Gastroesophageal sphincter (tissue), 4 donors: Measurements from ENCODE around the gene C10orf90. TPM values are rescaled to one million over a fixed set of nuclear protein-coding genes. Genes with fewer than 3 reads are reported as not detected.

Experiments
- ATAC-seq: fragments of 150-250 bp; one replicate; pipeline ENCODE4 v1.9.1; 2016; ENCODE audit warnings: mild to moderate bottlenecking, moderate library complexity
- H3K27ac ChIP-seq, 4 donors: fragments of 200-600 bp; sonication (generic) in 3 of 4; 1 replicate in 3 of 4; 2 replicates in 1 of 4; pipeline ENCODE4 v1.5.1; 2016 to 2019
- H3K27me3 ChIP-seq: fragments of 200-600 bp; sonication (generic); one replicate; pipeline ENCODE4 v1.5.1; 2019
- H3K36me3 ChIP-seq, 2 donors: fragments of 200-600 bp; sonication (generic); one replicate each; pipeline ENCODE4 v1.5.1; 2019; ENCODE audit warnings: control low read depth in 1 of 2
- H3K4me1 ChIP-seq, 3 donors: fragments of 200-600 bp; sonication (generic); 1 replicate in 2 of 3; 2 replicates in 1 of 3; pipeline ENCODE4 v1.5.1; 2016 to 2019; ENCODE audit warnings: control low read depth in 2 of 3
- H3K4me3 ChIP-seq, 2 donors: fragments of 200-600 bp; sonication (generic); one replicate each; pipeline ENCODE4 v1.5.1; 2019; ENCODE audit warnings: mild to moderate bottlenecking in 1 of 2, moderate library complexity in 1 of 2
- H3K9me3 ChIP-seq, 3 donors: fragments of 200-600 bp; sonication (generic); one replicate each; pipeline ENCODE4 v1.5.1; 2017 to 2019; ENCODE audit warnings: control low read depth in 2 of 3
- EP300 ChIP-seq: sonication (generic); formaldehyde crosslinking; IDR thresholded peaks from one replicate; pipeline ENCODE4 v1.6.1; 2017; ENCODE audit warnings: antibody characterized with exemption, mild to moderate bottlenecking
- POLR2A ChIP-seq, 2 donors: fragments of 450-650 bp; IDR thresholded peaks; one replicate each; pipeline ENCODE4 v1.6.1; 2017; ENCODE audit warnings: antibody characterized with exemption in 2 of 2, mild to moderate bottlenecking in 2 of 2, moderate library complexity in 1 of 2
- POLR2AphosphoS5 ChIP-seq: sonication (generic); formaldehyde crosslinking; IDR thresholded peaks from one replicate; pipeline ENCODE4 v1.6.1; 2017; ENCODE audit warnings: antibody characterized with exemption
- WGBS, 2 donors: methylation state at CpG; one replicate each; pipeline ENCODE4 v1.1.5; 2018; ENCODE audit warnings: low coverage in 1 of 2; 5-methylcytosine and 5-hydroxymethylcytosine counted together
- total RNA-seq, 4 donors: library from RNA; depleted of rRNA; stranded (reverse); fragments of >200 nt; gene quantifications; one replicate each; pipeline ENCODE4 v1.1.0, GENCODE V29; 2016
- TF ChIP-seq, protein P1 (sequence below), 4 experiments: fragments of 200-600 bp in 2 of 4; fragments of 450-650 bp in 2 of 4; sonication (generic) in 1 of 4; IDR thresholded peaks; one replicate each; pipeline ENCODE4 v1.5.1; 2017 to 2019; ENCODE audit warnings: antibody characterized with exemption in 4 of 4, mild to moderate bottlenecking in 2 of 4, moderate library complexity in 2 of 4

The C10orf90 gene
- total RNA-seq, 4 donors from 2014 or later, result not detected

DNA sequence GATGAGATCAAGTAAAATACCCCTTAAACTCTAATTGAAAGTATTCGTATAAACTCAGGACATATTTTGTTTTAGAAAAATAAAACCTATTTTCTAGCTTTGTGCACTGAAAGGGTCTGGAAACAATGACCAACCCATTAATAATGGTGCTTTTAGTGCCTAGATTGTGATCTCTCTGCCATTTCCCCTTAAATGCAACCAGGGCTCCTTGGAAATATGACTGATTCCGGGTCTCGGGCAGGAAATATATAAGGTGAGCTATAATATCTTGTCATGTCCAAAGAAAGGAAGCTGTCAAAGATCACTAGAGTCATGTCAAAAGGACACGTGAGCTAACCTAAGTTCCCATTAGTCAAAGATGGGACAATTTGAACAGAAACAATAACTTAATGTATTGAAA, 269.9 kb downstream of the C10orf90 start:
- Histone ChIP-seq H3K27ac (no peak overlapping the region), H3K27me3 (peaks cover 7% of the 10 kb centered on the region), H3K9me3 (no peaks in the 10 kb centered on the region), H3K36me3 (no peaks in the 10 kb centered on the region), H3K4me3 (no peak overlapping the region), H3K4me1 (no peaks in the 10 kb centered on the region)
- ATAC-seq, result no peak
- WGBS, 2 donors, result 63 to 65% methylated on average over 4 of the region's 4 CpGs
- TF ChIP-seq EP300 (no peak), POLR2A (IDR thresholded peaks at IDR 0.05) (no peak), POLR2AphosphoS5 (no peak)
- TF ChIP-seq, protein P1, sequence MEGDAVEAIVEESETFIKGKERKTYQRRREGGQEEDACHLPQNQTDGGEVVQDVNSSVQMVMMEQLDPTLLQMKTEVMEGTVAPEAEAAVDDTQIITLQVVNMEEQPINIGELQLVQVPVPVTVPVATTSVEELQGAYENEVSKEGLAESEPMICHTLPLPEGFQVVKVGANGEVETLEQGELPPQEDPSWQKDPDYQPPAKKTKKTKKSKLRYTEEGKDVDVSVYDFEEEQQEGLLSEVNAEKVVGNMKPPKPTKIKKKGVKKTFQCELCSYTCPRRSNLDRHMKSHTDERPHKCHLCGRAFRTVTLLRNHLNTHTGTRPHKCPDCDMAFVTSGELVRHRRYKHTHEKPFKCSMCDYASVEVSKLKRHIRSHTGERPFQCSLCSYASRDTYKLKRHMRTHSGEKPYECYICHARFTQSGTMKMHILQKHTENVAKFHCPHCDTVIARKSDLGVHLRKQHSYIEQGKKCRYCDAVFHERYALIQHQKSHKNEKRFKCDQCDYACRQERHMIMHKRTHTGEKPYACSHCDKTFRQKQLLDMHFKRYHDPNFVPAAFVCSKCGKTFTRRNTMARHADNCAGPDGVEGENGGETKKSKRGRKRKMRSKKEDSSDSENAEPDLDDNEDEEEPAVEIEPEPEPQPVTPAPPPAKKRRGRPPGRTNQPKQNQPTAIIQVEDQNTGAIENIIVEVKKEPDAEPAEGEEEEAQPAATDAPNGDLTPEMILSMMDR (IDR thresholded peaks at IDR 0.05), result no peak

DNA sequence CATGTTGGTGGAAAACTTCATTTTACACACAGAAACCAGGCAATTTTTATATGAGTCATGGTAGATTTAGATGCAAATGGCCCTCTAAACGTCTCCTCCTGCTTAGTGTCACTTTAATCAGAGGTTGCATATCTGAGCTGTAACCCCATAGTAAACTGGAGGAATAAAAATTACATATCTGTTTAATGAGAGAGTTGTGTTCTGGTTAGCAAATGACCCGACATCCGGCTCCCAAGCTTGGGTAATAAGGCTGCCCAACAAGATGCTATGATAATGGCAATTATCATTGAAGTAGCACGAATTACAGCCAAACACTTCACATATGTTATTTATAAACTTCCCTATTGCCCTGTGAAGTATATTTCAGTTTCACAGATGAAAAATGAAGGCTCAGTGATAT, 271.6 kb downstream of the C10orf90 start:
- no peaks in the 10 kb centered on the region for H3K4me1 ChIP-seq
- H3K4me3 ChIP-seq, result no peak overlapping the region
- H3K9me3 ChIP-seq, result no peaks in the 10 kb centered on the region
- TF ChIP-seq POLR2A (IDR thresholded peaks at IDR 0.05), result no peak
- TF ChIP-seq, protein P1 (IDR thresholded peaks at IDR 0.05), result no peak
- no peak for TF ChIP-seq EP300
- TF ChIP-seq POLR2AphosphoS5, result no peak
- peaks cover 7% of the 10 kb centered on the region for H3K27me3 ChIP-seq
- ATAC-seq, result no peak
- WGBS, 2 donors, result 64 to 79% methylated on average over 4 of the region's 4 CpGs
- no peak overlapping the region for H3K27ac ChIP-seq
- no peaks in the 10 kb centered on the region for H3K36me3 ChIP-seq

DNA sequence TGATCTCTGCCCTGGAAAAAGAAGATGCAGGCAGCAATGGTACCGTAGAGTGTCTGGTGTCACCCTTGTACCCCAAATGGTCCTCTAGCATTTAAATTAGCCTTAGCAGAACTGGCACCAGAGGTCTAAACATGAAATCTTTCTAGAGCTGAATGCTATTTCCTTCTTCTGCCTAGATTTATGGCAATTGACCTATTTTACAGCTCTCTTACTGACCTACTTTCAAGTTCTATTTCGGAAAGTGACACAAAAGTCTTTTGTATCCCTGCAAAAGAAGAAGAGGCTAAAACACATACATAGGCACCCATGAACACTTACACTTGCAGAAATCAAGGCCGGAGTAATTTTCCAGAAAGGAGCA, 272.1 kb downstream of the C10orf90 start:
- peaks cover 3% of the 10 kb centered on the region for H3K27me3 ChIP-seq
- H3K4me3 ChIP-seq, result no peak overlapping the region
- no peak overlapping the region for H3K27ac ChIP-seq
- no peaks in the 10 kb centered on the region for H3K36me3 ChIP-seq
- no peak for ATAC-seq
- no peaks in the 10 kb centered on the region for H3K9me3 ChIP-seq
- TF ChIP-seq POLR2A (IDR thresholded peaks at IDR 0.05), result no peak
- TF ChIP-seq, protein P1 (IDR thresholded peaks at IDR 0.05), result no peak
- no peak for TF ChIP-seq EP300
- no peak for TF ChIP-seq POLR2AphosphoS5
- H3K4me1 ChIP-seq, result no peaks in the 10 kb centered on the region
- WGBS, 2 donors, result 42 to 49% methylated on average over 2 of the region's 3 CpGs

DNA sequence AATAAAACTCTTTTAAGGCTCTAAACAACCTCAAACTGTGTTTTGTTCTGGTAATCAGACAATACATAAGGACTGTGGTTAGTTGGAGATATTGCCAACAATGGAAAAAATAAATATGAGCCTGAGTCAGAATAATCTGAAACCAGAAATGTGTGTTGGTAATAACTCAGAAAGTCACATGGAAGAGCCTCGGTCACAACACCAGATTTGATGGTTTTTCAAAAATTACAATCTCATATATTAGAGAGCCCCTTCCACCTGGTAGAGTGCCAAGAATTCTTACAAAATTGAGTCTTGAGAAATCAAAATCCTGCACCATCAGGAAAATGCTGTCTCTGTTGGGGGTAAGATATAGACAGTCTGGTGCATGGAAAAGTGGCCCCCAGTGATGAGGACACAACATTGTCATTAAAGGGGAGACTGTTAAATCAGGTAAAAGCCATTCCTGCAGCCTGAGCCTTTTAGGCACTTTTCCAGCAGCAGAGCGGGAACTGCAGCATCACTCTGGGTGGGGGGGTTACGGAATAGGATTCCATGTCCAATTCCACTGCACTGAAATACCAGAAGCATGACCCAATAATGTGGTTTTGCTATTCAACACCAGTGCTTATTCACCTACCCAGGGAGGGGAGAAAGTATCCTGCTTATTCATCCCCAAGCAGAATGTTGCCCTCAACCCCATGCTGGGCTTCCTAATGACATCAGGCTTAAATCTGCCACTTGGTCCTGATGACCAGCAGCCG, 272.7 kb downstream of the C10orf90 start:
- TF ChIP-seq POLR2A (IDR thresholded peaks at IDR 0.05) (no peak), EP300 (no peak), POLR2AphosphoS5 (no peak)
- TF ChIP-seq, protein P1 (IDR thresholded peaks at IDR 0.05), result no peak
- Histone ChIP-seq H3K9me3 (no peaks in the 10 kb centered on the region), H3K4me3 (no peak overlapping the region), H3K27me3 (peaks cover 3% of the 10 kb centered on the region), H3K36me3 (no peaks in the 10 kb centered on the region), H3K27ac (no peak overlapping the region), H3K4me1 (no peaks in the 10 kb centered on the region)
- no peak for ATAC-seq
- WGBS, 2 donors, result 54 to 70% methylated on average over 4 of the region's 4 CpGs

DNA sequence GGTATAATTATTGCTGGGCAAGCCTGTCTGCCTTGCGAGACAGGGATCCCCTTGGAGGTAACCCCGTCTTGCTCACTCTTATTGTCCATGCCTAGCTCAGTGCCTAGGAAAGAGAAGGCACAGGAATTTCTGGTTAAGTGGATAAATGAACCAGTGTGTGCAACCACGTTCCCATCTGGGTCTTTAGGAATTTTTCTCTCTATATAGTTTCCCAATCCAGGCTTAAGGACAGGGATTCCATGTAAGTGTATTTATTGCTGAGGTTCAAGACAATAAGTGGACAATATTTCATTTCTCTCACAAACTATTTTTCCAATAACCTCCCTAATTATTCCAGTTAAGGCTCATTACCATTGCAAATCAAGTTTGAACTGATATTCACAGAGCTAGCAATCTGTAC, 273.3 kb downstream of the C10orf90 start:
- Histone ChIP-seq H3K9me3 (no peaks in the 10 kb centered on the region), H3K4me1 (no peaks in the 10 kb centered on the region), H3K27ac (no peak overlapping the region), H3K36me3 (no peaks in the 10 kb centered on the region), H3K27me3 (peaks cover 3% of the 10 kb centered on the region), H3K4me3 (no peak overlapping the region)
- TF ChIP-seq POLR2AphosphoS5 (no peak), POLR2A (IDR thresholded peaks at IDR 0.05) (no peak), EP300 (no peak)
- TF ChIP-seq, protein P1 (IDR thresholded peaks at IDR 0.05), result no peak
- WGBS, 2 donors, result 88 to 90% methylated on average over 2 to 3 of the region's 3 CpGs
- ATAC-seq, result no peak
